Activated T-cell treated with anti-CD3 and anti-CD28 coated beads, Interleukin-2, amount 50 U/mL, for 48 hours (primary cell): ENCODE results near the gene FAP.

Source experiments
- DNase-seq, 2 experiments: peaks; one replicate each; pipeline ENCODE4 v3.0.0-alpha.2; 2020

FAP gene

GRCh38 chr2:162234620-162235462 lies 8.4 kb downstream of the FAP start:
- no peak for DNase-seq

- DNase-seq = no peak
These were observed 10.0 kb downstream of the FAP start for GRCh38 chr2:162233197-162233596.

- no peak for DNase-seq
These were observed 10.6 kb downstream of the FAP start for GRCh38 chr2:162232671-162233070.

GRCh38 chr2:162232027-162232426 lies 11.2 kb downstream of the FAP start:
- DNase-seq = no peak

- no peak for DNase-seq
These were observed 12.5 kb downstream of the FAP start for GRCh38 chr2:162230761-162231160.

GRCh38 chr2:162226836-162227235 lies 16.4 kb downstream of the FAP start:
- DNase-seq = no peak

- peak; percentile 76 to 78 for DNase-seq
These were observed 22.2 kb downstream of the FAP start for GRCh38 chr2:162221064-162221463.

GRCh38 chr2:162220368-162220767 lies 22.9 kb downstream of the FAP start:
- DNase-seq = no peak

- no peak for DNase-seq
These were observed 23.8 kb downstream of the FAP start for GRCh38 chr2:162219426-162219825.

GRCh38 chr2:162217598-162217997 lies 25.6 kb downstream of the FAP start:
- no peak for DNase-seq

- DNase-seq = no peak
These were observed 28.1 kb downstream of the FAP start for GRCh38 chr2:162215162-162215561.

- no peak for DNase-seq
These were observed 30.9 kb downstream of the FAP start for GRCh38 chr2:162212366-162212765.

GRCh38 chr2:162211732-162212131 lies 31.5 kb downstream of the FAP start:
- no peak for DNase-seq

- no peak for DNase-seq
These were observed 32.9 kb downstream of the FAP start for GRCh38 chr2:162210385-162210784.

- no peak for DNase-seq
These were observed 41.0 kb downstream of the FAP start for GRCh38 chr2:162202203-162202602.

GRCh38 chr2:162200636-162201035 lies 42.6 kb downstream of the FAP start:
- DNase-seq = no peak

- DNase-seq = no peak
These were observed 43.3 kb downstream of the FAP start for GRCh38 chr2:162199913-162200312.

- no peak for DNase-seq
These were observed 45.0 kb downstream of the FAP start for GRCh38 chr2:162198239-162198638.

GRCh38 chr2:162197069-162197825 lies 46.0 kb downstream of the FAP start:
- DNase-seq = no peak

- DNase-seq = no peak
These were observed 46.6 kb downstream of the FAP start for GRCh38 chr2:162196638-162197037.

- DNase-seq = no peak
These were observed 54.8 kb downstream of the FAP start for GRCh38 chr2:162188451-162188850.

- no peak for DNase-seq
These were observed 57.6 kb downstream of the FAP start for GRCh38 chr2:162185541-162186232.

GRCh38 chr2:162184821-162185450 lies 58.3 kb downstream of the FAP start:
- DNase-seq = no peak
